Transverse colon (tissue), 3 donors: ENCODE measurements around the gene GAS2.

Experiments
- CTCF ChIP-seq, 5 experiments: fragments of 200-600 bp in 3 of 5; fragments of 450-650 bp in 2 of 5; sonication (generic) in 3 of 5; IDR thresholded peaks; 1 replicate in 2 of 5; 2 replicates in 3 of 5; pipeline ENCODE4 v1.5.1; 2016 to 2017; ENCODE audit warnings: antibody characterized with exemption in 5 of 5, inconsistent platforms in 3 of 5, mild to moderate bottlenecking in 2 of 5, moderate library complexity in 1 of 5
- EP300 ChIP-seq: sonication (generic); formaldehyde crosslinking; IDR thresholded peaks from one replicate; pipeline ENCODE4 v1.6.1; 2017; ENCODE audit warnings: antibody characterized with exemption, low read depth

GRCh38 chr11:22778642-22779041 lies 112.2 kb downstream of the GAS2 start:
- TF ChIP-seq CTCF (IDR thresholded peaks at IDR 0.05): no peak
- no peak for TF ChIP-seq EP300
